PC-3 (cell line): Measurements from ENCODE around the gene PCYT1B. TPM values are rescaled to one million over a fixed set of nuclear protein-coding genes. Genes with fewer than 3 reads are reported as not detected.

ENCODE experiments used
- ATAC-seq: fragments of 200-7000 bp; cut with Tn5 transposase; 2 replicates; pipeline ENCODE4 v1.9.1; 2020; ENCODE audit warnings: mild to moderate bottlenecking, moderate library complexity
- Bru-seq: library from RNA; stranded (reverse); fragments of 400-500 nt; gene quantifications from one replicate; lab custom pipeline; 2021; lab: Mats Ljungman, UMichigan
- BruChase-seq, 2 experiments: library from RNA; stranded (reverse); fragments of 400-500 nt; gene quantifications; one replicate each; lab custom pipeline; 2021; lab: Mats Ljungman, UMichigan
- BruUV-seq: library from RNA; stranded (reverse); fragments of 400-500 nt; replicated peaks from 2 replicates; lab custom pipeline; 2021; lab: Mats Ljungman, UMichigan
- CTCF ChIA-PET: fragments of 300-600 bp; sonication (Branson Sonifier 250); formaldehyde crosslinking; loops from one replicate; lab custom pipeline; 2022; ENCODE audit warnings: antibody characterized with exemption; lab: Charles Lee
- POLR2A ChIA-PET: fragments of 300-600 bp; sonication (Branson Sonifier 250); formaldehyde crosslinking; loops from one replicate; lab custom pipeline; 2022; ENCODE audit warnings: antibody characterized with exemption; ENCODE audit not compliant: unreplicated experiment; lab: Charles Lee
- DNase-seq: peaks from one replicate; pipeline ENCODE4 v3.0.0-alpha.2; 2015
- H2AFZ ChIP-seq: fragments of 300-600 bp; sonication (generic); 2 replicates; pipeline ENCODE4 v1.6.0; 2016; ENCODE audit warnings: antibody characterized with exemption, low read length
- H3F3A ChIP-seq: fragments of 300-600 bp; sonication (generic); one replicate; pipeline ENCODE4 v1.6.0; 2017; ENCODE audit warnings: antibody characterized with exemption, low read length, control low read depth, mild to moderate bottlenecking; ENCODE audit not compliant: unreplicated experiment
- H3K27ac ChIP-seq: fragments of 300-600 bp; sonication (generic); 2 replicates; pipeline ENCODE4 v1.5.1; 2016; ENCODE audit warnings: mild to moderate bottlenecking, low read length
- H3K27me3 ChIP-seq: fragments of 300-600 bp; sonication (generic); 2 replicates; pipeline ENCODE4 v1.6.1; 2016; ENCODE audit warnings: low read length, mixed read lengths
- H3K36me3 ChIP-seq: fragments of 300-600 bp; sonication (generic); 2 replicates; pipeline ENCODE4 v1.6.1; 2016; ENCODE audit warnings: low read depth, mixed run types, low read length, mixed read lengths
- H3K4me1 ChIP-seq: fragments of 300-600 bp; sonication (generic); 2 replicates; pipeline ENCODE4 v1.5.1; 2016; ENCODE audit warnings: low read length; ENCODE audit not compliant: insufficient read depth
- H3K4me2 ChIP-seq: fragments of 300-600 bp; sonication (generic); 2 replicates; pipeline ENCODE4 v1.6.0; 2016; ENCODE audit warnings: low read length
- H3K4me3 ChIP-seq: fragments of 300-600 bp; sonication (generic); 2 replicates; pipeline ENCODE4 v1.5.1; 2016; ENCODE audit warnings: mild to moderate bottlenecking, low read length, mixed read lengths
- H3K79me2 ChIP-seq: fragments of 300-600 bp; sonication (generic); 2 replicates; pipeline ENCODE4 v1.6.1; 2017; ENCODE audit warnings: low read length, mixed read lengths
- H3K9ac ChIP-seq: fragments of 300-600 bp; sonication (generic); 2 replicates; pipeline ENCODE4 v1.6.0; 2016; ENCODE audit warnings: mild to moderate bottlenecking, low read length
- H3K9me2 ChIP-seq: fragments of 300-600 bp; sonication (generic); replicated peaks from 2 replicates; pipeline ENCODE4 v1.6.1; 2016; ENCODE audit warnings: mixed run types, low read length, mixed read lengths
- H3K9me3 ChIP-seq: fragments of 300-600 bp; sonication (generic); 2 replicates; pipeline ENCODE4 v1.6.1; 2016; ENCODE audit warnings: low read length, mixed read lengths
- H4K20me1 ChIP-seq: fragments of 300-600 bp; sonication (generic); 2 replicates; pipeline ENCODE4 v1.6.1; 2016; ENCODE audit warnings: low read length, mixed read lengths
- EZH2 ChIP-seq: fragments of 300-600 bp; sonication (generic); IDR thresholded peaks from one replicate; pipeline ENCODE4 v1.6.1; 2017; ENCODE audit warnings: antibody characterized with exemption, mild to moderate bottlenecking, low read length; ENCODE audit not compliant: unreplicated experiment
- EZH2phosphoT487 ChIP-seq: fragments of 300-600 bp; sonication (generic); IDR thresholded peaks from 2 replicates; pipeline ENCODE4 v1.6.1; 2018; ENCODE audit warnings: mild to moderate bottlenecking, antibody characterized with exemption, low read length, borderline replicate concordance
- intact Hi-C: fragments of 100-400 bp; cut with micrococcal nuclease; formaldehyde crosslinking; loops from 2 replicates; pipeline ENCODE4 v1.9.0; 2023
- long read RNA-seq: library from polyadenylated mRNA; unstranded; transcript quantifications from one replicate; pipeline ENCODE4 v2.0.0, GENCODE V29; 2021; ENCODE audit not compliant: unreplicated experiment
- total RNA-seq: library from RNA; depleted of rRNA; stranded (reverse); fragments of >200 nt; gene quantifications from 2 replicates; pipeline ENCODE4 v1.2.3, GENCODE V29; 2014; rRNA removed
- TF ChIP-seq, protein P1 (sequence below): fragments of 300-600 bp; sonication (generic); conservative IDR thresholded peaks from 2 replicates; pipeline ENCODE4 v1.5.1; 2017; ENCODE audit warnings: antibody characterized with exemption, low read depth, mild to moderate bottlenecking, low read length

PCYT1B gene
- total RNA-seq (not detected in 2 replicates), Bru-seq, nascent RNA (not detected), BruChase-seq, experiment 1, labeled RNA remaining after a 6-hour chase (not detected), BruChase-seq, experiment 2, labeled RNA remaining after a 2-hour chase (percentile 0 among the genes with signal in this experiment)
- long read RNA-seq: 0 reads

DNA sequence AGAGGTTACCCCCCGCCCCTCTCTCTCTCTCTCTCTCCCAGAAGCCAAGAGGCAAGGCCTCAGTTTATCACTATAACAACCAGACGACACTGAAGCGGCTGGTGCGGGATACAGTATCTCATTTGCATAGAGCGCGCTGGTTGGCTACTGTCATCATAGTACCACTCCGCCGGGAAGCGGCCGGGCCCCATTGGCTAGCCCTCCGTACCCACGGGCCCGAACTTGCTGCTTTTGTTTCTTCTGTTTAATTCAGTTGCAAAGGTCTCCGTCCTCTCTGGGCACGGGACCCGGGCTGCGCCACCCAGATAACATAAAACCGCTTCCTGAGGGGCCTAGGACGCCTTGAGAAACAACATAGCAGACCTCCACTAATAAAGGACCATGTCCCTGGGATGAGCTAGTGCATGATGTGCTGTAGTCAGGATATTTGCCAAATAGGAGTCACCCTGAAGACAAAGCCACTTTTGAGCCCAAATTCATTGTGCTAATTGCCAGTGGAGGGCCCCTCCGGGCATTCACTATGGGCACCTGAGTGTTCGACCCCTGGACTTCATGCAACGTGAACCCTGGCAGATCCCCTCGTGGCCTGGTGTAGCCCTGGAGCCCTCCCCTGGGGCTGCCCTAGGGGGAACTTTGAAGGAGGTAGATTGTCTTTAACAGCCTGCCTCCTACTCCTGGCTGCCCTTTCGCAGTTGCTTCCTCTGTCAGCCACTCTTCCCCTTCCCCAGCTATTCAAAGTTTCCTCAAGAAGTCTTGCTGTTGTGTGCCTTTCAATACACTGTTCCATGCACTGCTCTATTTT, at the start of gene PCYT1B:
TSS of gene PCYT1B (minus strand) at position 91 of the 802 bp plus-strand sequence. CDS start 242 bp downstream, outside the sequence.
- BruUV-seq: no TSS peak
- Histone ChIP-seq H3K36me3 (no peaks in the 10 kb centered on the region), H3K9me2 (no peaks in the 10 kb centered on the region), H3K9ac (no peak within 1 kb of the TSS), H3K27me3 (peaks cover 10% of the 10 kb centered on the region; the same call in 1 of the 2 replicates), H3K4me3 (no peak within 1 kb of the TSS), H3K9me3 (no peaks in the 10 kb centered on the region), H2AFZ (no peak within 1 kb of the TSS), H4K20me1 (no peaks in the 10 kb centered on the region), H3F3A (no peaks in the 10 kb centered on the region), H3K4me2 (no peak within 1 kb of the TSS), H3K79me2 (no peaks in the 10 kb centered on the region), H3K27ac (no peak within 1 kb of the TSS), H3K4me1 (peaks cover 14% of the 10 kb centered on the region)
- intact Hi-C loops: no loop called here
- CTCF ChIA-PET: no interaction called here
- ATAC-seq (no peak), DNase-seq (no peak)
- TF ChIP-seq EZH2phosphoT487 (no peak), EZH2 (no peak)
- TF ChIP-seq, protein P1, sequence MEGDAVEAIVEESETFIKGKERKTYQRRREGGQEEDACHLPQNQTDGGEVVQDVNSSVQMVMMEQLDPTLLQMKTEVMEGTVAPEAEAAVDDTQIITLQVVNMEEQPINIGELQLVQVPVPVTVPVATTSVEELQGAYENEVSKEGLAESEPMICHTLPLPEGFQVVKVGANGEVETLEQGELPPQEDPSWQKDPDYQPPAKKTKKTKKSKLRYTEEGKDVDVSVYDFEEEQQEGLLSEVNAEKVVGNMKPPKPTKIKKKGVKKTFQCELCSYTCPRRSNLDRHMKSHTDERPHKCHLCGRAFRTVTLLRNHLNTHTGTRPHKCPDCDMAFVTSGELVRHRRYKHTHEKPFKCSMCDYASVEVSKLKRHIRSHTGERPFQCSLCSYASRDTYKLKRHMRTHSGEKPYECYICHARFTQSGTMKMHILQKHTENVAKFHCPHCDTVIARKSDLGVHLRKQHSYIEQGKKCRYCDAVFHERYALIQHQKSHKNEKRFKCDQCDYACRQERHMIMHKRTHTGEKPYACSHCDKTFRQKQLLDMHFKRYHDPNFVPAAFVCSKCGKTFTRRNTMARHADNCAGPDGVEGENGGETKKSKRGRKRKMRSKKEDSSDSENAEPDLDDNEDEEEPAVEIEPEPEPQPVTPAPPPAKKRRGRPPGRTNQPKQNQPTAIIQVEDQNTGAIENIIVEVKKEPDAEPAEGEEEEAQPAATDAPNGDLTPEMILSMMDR: no peak
- POLR2A ChIA-PET: no interaction called here

DNA sequence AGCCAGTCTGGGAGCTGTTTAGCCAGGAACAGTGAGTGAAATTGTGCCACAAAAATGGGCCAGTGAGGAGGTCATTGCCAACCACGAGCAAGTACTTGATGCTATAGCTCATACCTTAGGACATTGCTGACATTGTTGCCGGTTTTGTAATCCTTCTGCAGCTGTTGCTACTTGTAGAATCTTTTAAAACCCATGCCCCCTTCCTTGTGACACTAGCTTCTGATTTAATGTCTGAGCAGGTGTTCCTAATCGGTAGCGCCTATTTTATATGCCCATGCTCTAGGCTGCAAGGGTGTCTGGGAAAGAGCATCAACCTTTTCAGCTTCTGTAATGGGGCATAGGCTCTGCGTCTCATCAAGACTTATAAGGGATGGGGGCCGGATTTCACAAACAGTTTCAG, 49.1 kb upstream of the PCYT1B start:
- intact Hi-C loops: loop anchor here (10.0 kb wide), 1 partner anchor 1031 kb away; the partner anchor contains the start of gene PRDX4
- Histone ChIP-seq H3K36me3 (peaks cover 17% of the 10 kb centered on the region), H3K9me2 (no peaks in the 10 kb centered on the region), H2AFZ (no peak overlapping the region), H3K79me2 (peaks cover 54% of the 10 kb centered on the region), H3K27ac (no peak overlapping the region), H4K20me1 (peaks cover 15% of the 10 kb centered on the region; the same call in 1 of the 2 replicates), H3K9me3 (no peaks in the 10 kb centered on the region), H3K4me2 (no peak overlapping the region), H3F3A (no peaks in the 10 kb centered on the region), H3K9ac (no peak overlapping the region), H3K4me1 (peaks cover 12% of the 10 kb centered on the region), H3K4me3 (no peak overlapping the region), H3K27me3 (no peaks in the 10 kb centered on the region)
- POLR2A ChIA-PET: no interaction called here
- BruUV-seq: no TSS peak
- CTCF ChIA-PET: no interaction called here
- TF ChIP-seq EZH2 (no peak), EZH2phosphoT487 (no peak)
- TF ChIP-seq, protein P1: no peak
- DNase-seq (no peak), ATAC-seq (no peak)
